GM12873 (cell line): Measurements from ENCODE around the gene TCAP.

Source experiments
- CTCF ChIP-seq: IDR thresholded peaks from 2 replicates; pipeline ENCODE4 v1.5.1; 2012; ENCODE audit warnings: low read depth, mild to moderate bottlenecking, moderate library complexity, low read length, control low read depth; ENCODE audit not compliant: insufficient read depth; ENCODE audit errors: missing control alignments

Gene TCAP

GRCh38 chr17:39619786-39620101 lies 45.4 kb upstream of the TCAP start:
- no peak for TF ChIP-seq CTCF

- peak; percentile 100 for TF ChIP-seq CTCF
Observed at GRCh38 chr17:39621523-39622379, 43.4 kb upstream of the TCAP start.

- no peak for TF ChIP-seq CTCF
Observed at GRCh38 chr17:39622380-39623006, 42.7 kb upstream of the TCAP start.

GRCh38 chr17:39623356-39623950 lies 41.7 kb upstream of the TCAP start:
- TF ChIP-seq CTCF: peak; percentile 92

GRCh38 chr17:39624313-39624712 lies 40.8 kb upstream of the TCAP start:
- no peak for TF ChIP-seq CTCF

GRCh38 chr17:39625198-39625785 lies 39.9 kb upstream of the TCAP start:
- TF ChIP-seq CTCF: no peak
